KBM-7 (cell line): ENCODE data around the gene TRIP13.
"Not testable (repeated sequence)": the region's sequence is repeated elsewhere in the genome, so short reads cannot be mapped to it uniquely, and the experiment has no call there.

ENCODE experiments used
- DNase-seq: peaks from one replicate; pipeline ENCODE4 v3.0.0-alpha.2; 2015
- in situ Hi-C: fragments of 300-500 bp; cut with MboI; formaldehyde crosslinking; loops from 2 replicates; pipeline ENCODE4 v1.14.3; 2020; ENCODE audit warnings: low sequenced_read_pairs, low pct_unique_long_range_greater_than_20kb, mixed read lengths

Gene TRIP13

DNA sequence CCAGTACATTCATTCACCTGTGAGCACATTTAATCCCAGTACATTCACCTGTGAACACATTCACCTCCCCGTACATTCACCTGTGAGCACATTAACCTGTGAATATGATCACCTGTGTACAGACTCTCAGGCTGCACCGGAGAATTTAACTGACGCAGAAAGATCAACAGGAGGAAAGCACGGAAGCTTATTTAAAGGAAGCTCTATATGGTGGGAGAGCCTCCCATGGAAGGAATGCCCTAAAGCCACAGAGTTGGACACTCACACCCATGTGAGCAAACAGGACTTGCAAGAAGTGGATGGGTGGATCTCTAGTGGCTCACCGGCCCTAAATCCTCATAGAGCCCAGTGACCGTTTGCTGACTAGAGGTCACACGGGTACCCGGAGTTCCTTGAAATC is 38.2 kb downstream of the TRIP13 start:
- in situ Hi-C loops, result loop anchor here (25.0 kb wide), 2 partner anchors 231 to 706 kb away; no protein-coding TSS in a partner anchor

DNA sequence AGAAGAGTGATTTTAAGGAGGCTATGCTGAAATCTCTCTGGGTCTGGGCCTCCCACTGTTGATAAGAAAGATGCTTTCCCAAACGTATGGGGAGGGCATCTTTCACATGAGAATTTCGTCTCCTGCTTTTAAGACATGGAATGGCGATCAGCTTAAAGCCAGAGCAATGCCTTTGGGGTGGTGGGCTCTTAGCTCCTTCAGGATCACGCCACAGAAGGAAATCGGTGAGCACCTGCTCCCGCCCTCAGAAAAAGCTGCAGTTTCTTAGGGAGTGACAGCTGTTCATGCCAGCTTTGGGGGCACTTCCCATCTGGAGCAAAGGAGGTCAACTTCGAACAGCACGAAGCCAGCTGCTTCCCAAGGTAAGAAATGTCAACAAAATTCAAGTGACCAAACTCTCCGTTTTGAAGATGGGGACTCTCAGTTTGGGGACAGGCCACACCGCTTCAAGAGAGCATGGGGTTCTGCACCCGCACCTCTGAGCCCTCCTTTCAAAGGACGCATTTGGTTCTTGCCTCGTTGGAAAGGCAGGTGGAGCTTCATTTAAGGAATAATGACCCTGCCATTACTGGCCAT is 39.0 kb downstream of the TRIP13 start:
- in situ Hi-C loops, result loop anchor here (25.0 kb wide), 2 partner anchors 231 to 706 kb away; no protein-coding TSS in a partner anchor

More for the DNA sequence above, 38.2 kb downstream of the TRIP13 start:
- no peak for DNase-seq

DNA sequence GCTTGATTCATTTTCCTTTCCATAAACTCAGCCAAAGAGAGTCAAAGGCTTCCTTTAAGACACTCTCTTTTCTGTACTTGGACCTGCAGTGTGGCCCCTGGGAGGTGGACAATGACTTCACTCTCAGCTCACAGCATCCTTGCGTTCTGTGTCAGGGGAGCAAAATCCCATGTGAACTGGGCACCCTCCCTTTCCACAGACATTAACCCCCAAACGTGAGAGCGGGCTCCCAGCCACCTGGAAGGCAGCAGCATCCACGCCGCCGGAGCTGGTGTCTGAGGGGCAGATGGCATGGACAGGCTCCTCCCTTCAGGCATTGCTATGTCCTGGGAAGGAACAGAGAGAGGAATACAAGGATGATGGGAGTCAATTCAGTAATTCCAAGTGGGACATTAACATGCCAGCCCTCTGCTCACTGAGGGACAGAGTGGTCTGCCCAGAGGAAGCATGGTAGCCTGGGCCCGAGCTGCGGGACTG is 39.5 kb downstream of the TRIP13 start:
- DNase-seq, result no peak
- in situ Hi-C loops, result loop anchor here (25.0 kb wide), 2 partner anchors 230 to 705 kb away; no protein-coding TSS in a partner anchor

More for the DNA sequence above, 39.0 kb downstream of the TRIP13 start:
- no peak for DNase-seq

DNA sequence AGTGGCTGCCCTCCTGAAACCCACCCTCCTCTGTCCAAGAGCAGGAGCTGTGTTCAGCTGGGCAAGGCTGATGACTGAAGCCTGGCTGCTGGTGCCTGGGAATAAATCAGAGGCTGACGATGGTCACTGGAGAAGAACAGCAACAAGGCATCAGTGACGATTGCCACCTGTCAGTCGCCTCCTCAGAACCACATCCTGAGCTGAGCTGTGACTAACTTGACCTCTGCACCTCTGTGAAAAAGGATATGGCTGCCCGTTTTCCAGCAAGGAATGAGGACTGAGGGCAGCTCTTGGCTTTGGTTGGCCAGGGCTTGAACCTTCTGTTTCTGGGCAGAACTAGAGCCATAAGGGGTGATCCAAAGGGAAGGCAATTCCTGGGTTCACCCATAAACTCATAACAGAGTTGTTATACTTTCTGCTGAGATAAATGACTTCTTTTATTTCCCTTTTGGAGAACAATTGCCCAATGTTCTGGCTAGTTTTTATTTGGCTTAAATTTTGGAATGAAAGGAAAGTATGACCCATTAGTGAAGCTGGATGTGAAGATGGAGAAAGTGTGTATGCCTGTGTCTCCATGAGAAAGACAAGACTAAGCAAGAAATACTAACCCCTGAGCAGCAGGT is 40.1 kb downstream of the TRIP13 start:
- in situ Hi-C loops, result loop anchor here (25.0 kb wide), 2 partner anchors 230 to 705 kb away; no protein-coding TSS in a partner anchor
- DNase-seq, result no peak

DNA sequence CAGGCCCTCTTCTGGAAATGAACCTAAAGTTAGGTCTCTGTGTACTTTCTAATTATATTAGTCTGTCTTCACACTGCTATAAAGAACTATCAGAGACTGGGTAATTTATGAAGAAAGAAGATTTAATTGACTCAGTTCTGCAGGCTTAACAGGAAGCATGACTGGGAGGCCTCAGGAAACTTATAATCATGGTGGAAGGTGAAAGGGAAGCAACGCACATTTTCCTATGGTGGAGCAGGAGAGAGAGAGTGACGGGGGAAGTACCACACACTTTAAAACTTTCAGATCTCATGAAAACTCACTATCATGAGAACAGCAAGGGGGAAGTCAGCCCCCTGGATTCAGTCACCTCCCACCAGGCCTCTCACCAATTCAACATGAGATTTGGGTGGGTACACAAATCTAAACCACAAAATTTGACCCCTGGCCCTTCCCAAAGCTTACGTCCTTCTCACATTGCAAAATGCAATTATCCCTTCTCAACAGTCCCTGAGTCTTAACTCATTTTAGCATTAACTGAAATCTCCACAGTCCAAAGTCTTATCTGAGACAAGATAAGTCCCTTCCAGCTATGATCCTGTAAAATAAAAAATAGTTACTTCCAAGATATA is 40.7 kb downstream of the TRIP13 start:
- in situ Hi-C loops, result loop anchor here (25.0 kb wide), 2 partner anchors 229 to 704 kb away; no protein-coding TSS in a partner anchor
- DNase-seq, result no peak

DNA sequence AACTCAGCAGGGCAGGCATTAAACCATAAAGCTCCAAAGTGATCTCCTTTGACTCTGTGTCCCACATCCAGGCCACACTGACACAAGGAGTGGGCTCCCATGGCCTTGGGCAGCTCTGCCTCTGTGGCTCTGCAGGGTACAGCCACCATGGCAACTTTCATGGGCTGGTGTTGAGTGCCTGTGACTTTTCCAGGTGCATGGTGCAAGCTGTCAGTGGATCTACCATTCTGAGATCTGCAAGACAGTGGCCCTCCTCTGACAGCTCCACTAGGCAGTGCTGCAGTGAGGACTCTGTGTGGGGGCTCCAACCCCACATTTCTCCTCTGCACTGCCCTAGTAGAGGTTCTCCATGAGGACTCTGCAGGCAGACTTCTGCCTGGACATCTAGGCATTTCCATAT is 41.3 kb downstream of the TRIP13 start:
- in situ Hi-C loops, result loop anchor here (25.0 kb wide), 2 partner anchors 228 to 703 kb away; no protein-coding TSS in a partner anchor
- not testable (repeated sequence) for DNase-seq

DNA sequence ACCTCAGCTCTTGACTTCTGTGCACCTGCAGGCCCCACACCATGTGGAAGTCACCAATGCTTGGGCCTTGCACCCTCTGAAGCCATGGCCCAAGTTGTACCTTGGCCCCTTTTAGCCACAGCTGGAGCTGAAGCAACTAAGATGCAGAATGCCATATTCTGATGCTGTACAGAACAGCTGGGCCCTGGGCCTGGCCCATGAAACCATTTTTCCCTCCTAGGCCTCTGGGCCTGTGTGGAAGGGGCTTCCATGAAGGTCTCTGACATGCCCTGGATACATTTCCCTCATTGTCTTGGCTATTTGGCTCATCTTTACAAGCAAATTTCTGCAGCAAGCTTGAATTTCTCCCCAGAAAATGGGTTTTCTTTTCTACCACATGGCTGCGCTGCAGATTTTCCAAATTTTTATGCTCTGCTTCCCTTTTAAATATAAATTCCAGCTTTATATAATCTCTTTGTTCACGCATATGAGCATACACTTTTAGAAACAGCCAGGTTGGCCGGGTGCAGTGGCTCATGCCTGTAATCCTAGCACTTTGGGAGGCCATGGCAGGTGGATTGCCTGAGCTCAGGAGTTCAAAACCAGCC is 41.8 kb downstream of the TRIP13 start:
- in situ Hi-C loops, result loop anchor here (25.0 kb wide), 2 partner anchors 228 to 703 kb away; no protein-coding TSS in a partner anchor
- DNase-seq, result not testable (repeated sequence)

DNA sequence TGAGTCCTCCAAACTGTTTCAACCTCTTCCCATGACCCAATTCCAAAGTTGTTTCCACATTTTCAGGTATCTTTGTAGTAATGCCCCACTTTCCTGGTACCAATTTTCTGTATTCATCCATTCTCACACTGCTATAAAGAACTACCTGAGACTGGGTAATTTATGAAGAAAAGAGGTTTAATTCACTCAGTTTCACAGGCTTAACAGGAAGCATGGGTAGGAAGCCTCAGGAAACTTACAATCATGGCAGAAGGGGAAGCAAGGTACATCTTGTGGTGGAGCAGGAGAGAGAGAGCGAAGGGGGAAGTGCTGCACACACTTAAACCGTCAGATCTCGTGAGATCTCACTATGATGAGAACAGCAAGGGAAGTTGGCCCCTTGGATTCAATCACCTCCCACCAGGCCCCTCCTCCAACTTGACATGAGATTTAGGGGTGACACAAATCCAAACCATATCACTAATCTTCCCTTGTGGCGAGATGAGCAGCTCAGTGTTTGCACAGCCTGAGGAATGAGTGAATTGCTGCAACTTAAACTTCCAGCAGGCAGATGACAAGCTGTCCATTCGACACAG is 42.9 kb downstream of the TRIP13 start:
- peak; percentile 65 for DNase-seq
- in situ Hi-C loops, result loop anchor here (25.0 kb wide), 2 partner anchors 227 to 702 kb away; no protein-coding TSS in a partner anchor

DNA sequence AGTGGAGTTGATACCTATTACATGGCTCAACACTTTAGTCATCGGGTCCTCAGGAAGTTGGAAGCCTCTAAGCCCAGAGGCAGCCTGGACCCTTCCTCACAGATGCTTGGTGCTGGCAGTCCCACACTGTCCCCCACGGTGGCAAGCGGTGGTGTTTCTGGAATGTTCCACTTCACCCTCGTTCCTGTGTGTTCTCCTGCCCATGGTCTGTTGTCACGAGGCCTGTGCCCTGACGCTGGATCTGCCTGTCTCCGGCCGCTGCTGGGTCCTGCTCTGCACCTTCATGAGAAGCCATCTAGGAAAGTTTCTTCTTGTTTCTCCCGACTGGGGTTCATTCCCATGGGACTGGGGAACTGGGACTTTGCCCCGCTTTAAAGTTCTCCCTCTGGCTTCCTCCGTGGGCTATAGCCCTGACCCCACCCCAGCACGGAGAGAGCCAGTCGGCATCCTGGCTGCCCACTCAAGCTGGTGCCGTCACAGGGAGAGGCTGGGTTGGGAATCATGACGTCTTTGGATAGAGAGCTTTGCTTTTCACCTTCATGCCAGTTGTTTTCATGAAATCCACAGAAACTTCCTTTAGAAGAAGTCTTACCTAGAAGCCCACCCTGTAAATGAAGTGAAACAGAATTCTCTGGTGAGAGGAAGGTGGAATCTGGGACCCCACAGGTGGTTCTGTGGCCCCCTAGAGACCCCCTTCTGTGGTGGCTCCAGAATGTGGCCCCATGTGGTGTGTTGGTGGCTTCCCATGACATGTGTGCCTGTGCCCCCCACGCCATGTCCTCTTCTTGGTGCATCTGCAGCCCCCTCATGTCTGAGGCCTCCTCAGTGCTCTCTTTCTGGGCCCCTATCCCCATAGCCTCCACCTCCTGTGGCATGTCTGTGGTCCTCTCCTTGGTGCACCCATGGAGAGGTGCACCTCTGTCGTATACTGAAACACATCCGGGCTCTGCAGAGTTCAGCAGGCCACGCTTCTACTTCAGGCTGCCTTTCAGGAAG is 43.8 kb downstream of the TRIP13 start:
- in situ Hi-C loops, result loop anchor here (25.0 kb wide), 2 partner anchors 226 to 701 kb away; no protein-coding TSS in a partner anchor
- no peak for DNase-seq

DNA sequence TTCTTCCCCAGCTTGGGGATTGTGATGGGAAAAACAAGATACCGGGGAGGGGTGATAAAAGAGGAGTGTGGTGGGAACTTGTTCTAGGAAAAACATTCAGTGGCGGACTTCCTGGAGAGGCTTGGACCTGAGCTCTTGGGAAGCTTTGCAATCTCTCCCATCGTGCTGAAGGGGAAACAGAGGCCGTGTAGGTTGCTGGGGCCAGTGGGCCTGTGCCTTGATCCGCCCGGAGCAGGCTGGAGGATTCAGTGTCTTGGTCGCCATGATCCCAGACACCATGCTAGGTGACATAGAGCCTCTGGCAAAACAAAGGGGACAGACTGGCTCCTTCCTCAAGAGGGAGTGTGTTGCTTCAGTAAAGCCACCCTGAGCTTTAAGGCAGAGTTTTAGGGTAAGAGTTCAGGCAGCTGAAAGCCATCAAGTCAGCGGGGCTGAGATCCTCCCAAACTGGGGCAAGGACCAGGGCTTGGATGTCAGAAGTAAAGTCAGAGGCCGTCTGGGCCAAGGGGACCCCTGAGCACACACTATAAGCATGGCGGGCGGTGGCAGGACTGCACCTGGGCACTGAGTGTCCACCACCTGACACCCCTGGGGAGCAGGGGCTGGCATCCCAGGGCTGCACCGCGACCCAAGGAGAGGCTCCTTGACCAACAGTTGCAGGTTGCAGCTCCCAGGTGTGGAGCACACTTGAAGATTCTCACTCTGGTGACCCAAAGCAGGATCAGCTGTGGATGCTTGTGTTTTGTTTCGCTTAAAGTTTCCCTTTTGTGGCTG is 44.7 kb downstream of the TRIP13 start:
- in situ Hi-C loops, result loop anchor here (25.0 kb wide), 2 partner anchors 225 to 700 kb away; no protein-coding TSS in a partner anchor

DNA sequence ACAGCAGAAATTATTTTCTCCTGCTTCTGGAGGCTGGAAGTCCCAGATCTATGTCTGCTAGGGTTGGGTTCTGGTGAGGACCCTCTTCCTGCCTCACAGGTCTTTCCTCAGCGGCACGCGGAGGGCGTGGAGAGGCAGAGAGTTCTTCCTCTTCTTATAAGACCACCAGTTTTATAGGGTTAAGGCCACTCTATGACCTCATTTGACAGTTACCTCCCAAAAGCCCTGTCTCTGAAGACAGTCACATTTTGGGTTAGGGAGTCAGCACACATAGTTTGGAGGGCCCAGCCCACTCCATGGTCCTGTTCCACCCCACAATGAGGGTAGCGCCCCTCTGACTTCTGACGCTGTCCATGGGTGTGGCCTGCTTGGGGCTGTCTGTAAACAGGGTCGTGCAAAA is 46.7 kb downstream of the TRIP13 start:
- no peak for DNase-seq
- in situ Hi-C loops, result loop anchor here (25.0 kb wide), 2 partner anchors 223 to 698 kb away; no protein-coding TSS in a partner anchor

More for the DNA sequence above, 44.7 kb downstream of the TRIP13 start:
- DNase-seq, result no peak

DNA sequence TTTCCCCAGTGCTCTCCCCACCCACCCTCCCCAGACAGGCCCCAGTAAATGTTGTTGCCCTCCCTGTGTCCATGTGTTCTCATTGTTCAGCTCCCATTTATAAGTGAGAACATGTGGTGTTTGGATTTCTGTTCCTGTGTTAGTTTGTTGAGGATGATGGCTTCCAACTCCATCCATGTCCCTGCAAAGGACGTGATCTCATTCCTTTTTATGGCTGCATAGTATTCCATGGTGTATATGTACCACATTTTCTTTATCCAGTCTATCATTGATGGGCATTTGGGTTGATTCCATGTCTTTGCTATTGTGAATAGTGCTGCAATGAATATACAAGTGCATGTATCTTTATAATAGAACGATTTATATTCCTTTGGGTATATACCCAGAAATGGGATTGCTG is 48.1 kb downstream of the TRIP13 start:
- in situ Hi-C loops, result loop anchor here (25.0 kb wide), 2 partner anchors 222 to 697 kb away; no protein-coding TSS in a partner anchor
- DNase-seq, result not testable (repeated sequence)

DNA sequence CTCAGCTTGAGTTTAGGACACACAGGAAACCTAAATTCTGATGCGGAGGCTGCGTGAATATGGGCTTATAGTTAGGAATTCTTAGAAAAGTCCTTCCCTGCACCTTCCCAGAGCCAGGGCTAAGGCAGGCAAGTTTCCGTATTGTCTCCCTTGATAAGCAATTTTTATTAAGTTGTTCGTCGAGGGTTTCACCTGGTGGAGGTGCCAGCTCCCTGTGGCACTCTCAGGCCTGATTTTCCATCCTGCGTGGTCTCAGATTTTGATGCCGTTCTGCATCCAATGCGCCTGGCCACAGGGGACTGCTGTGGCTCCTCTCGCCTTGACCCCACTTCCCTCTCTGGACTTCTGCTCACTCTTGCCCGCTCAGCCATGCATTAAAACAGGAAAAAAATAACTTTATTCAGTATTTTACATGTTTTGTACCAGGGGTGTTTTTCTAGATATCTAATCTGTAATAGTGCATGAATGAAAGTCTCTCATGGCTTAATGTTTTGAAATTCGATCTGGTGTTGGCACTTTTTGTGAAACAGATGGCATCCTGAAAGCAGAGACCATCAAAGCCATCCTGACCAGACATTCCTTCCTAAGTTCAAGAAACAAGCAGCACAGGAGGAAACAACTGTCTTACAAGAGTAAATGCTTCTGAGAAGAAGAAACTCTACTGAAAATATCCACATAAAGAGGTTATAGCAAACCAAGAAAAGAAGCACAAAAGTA is 50.7 kb downstream of the TRIP13 start:
- in situ Hi-C loops, result loop anchor here (25.0 kb wide), 2 partner anchors 219 to 694 kb away; no protein-coding TSS in a partner anchor
- DNase-seq, result no peak

DNA sequence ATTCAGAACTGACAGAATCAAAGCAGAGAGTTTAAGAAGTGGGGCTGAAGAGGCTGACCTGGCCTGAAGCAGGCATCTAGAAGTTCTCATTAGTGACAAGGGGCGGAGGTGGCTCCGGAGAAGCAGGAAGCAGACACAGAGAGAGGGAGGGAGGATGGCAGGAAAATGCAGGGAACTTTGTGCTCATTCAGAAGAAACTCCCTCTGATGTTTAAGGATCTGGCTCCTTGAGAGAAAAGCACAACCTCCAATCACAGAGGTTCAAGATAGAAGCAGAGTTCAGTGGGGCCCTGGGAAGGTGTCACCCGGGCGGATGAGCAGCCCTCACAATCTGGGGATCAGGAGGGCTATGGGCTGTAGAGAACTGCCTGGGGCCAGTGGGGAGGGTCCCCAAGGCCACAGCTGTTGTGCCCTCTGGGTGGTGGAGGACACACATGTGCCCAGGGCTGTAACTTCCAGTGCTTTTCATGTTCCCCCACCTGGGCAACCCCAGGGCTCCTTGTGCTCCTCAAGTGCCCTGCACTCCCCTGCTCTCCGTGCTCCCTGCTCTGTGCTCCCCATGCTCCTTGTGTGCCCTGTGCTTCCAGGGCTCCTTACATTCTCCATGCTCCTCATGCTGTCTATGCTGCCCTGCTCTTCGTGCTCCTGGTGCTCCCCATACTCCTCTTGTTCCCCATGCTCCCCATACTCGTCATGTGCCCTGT is 51.4 kb downstream of the TRIP13 start:
- in situ Hi-C loops, result loop anchor here (25.0 kb wide), 2 partner anchors 218 to 693 kb away; no protein-coding TSS in a partner anchor
- DNase-seq, result no peak

DNA sequence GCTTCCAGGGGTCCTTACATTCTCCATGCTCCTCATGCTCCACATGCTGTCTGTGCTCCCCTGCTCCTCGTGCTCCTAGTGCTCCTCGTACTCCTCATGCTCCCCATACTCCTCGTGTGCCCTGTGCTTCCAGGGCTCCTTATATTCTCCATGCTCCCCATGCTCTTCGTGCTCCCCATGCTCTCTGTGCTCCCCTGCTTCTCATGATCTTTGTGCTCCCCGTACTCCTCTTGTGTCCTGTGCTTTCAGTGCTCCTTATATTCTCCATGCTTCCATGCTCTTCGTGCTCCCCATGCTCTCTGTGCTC is 51.9 kb downstream of the TRIP13 start:
- DNase-seq, result no peak
- in situ Hi-C loops, result loop anchor here (25.0 kb wide), 2 partner anchors 218 to 693 kb away; no protein-coding TSS in a partner anchor
